HepG2 (cell line): ENCODE data around the gene CYSRT1. TPM values are rescaled to one million over a fixed set of nuclear protein-coding genes. Genes with fewer than 3 reads are reported as not detected.

ENCODE experiments used
- CENPX ChIP-seq: sonication (generic); formaldehyde crosslinking; IDR thresholded peaks from 2 replicates; pipeline ENCODE4 v1.9.0; 2021; ENCODE audit warnings: mild to moderate bottlenecking, missing genetic modification reagents, moderate library complexity
- ETV6 ChIP-seq: sonication (generic); formaldehyde crosslinking; conservative IDR thresholded peaks from 2 replicates; pipeline ENCODE4 v1.4.0; 2020; ENCODE audit warnings: missing genetic modification reagents
- FOXA3 ChIP-seq: IDR thresholded peaks from 2 replicates; pipeline ENCODE4 v1.6.1; 2016; ENCODE audit warnings: missing genetic modification reagents, missing compliant biosample characterization
- KDM5A ChIP-seq: fragments of 200-600 bp; sonication (generic); IDR thresholded peaks from 2 replicates; pipeline ENCODE4 v1.7.0; 2018; ENCODE audit warnings: antibody characterized with exemption, mild to moderate bottlenecking, low read length, borderline replicate concordance
- MBNL3 ChIP-seq: fragments of 250-450 bp; sonication (Bioruptor Pico); conservative IDR thresholded peaks from 2 replicates; pipeline ENCODE4 v1.8.0; 2022; ENCODE audit warnings: mild to moderate bottlenecking, inconsistent platforms
- NKX3-1 ChIP-seq: sonication (generic); formaldehyde crosslinking; IDR thresholded peaks from 2 replicates; pipeline ENCODE4 v1.5.0; 2020; ENCODE audit warnings: missing genetic modification reagents
- PTBP1 ChIP-seq: fragments of 200-400 bp; formaldehyde crosslinking; IDR thresholded peaks from 2 replicates; pipeline ENCODE4 v1.6.1; 2018; ENCODE audit warnings: low read length, low read depth; ENCODE audit not compliant: poor library complexity, severe bottlenecking
- SP4 ChIP-seq: sonication (generic); formaldehyde crosslinking; IDR thresholded peaks from 2 replicates; pipeline ENCODE4 v1.8.1; 2023; ENCODE audit warnings: mild to moderate bottlenecking, missing genetic modification reagents
- ZNF326 ChIP-seq: sonication (generic); formaldehyde crosslinking; IDR thresholded peaks from 2 replicates; pipeline ENCODE4 v1.4.0; 2020; ENCODE audit warnings: missing genetic modification reagents, borderline replicate concordance
- ZNF432 ChIP-seq: sonication (generic); formaldehyde crosslinking; IDR thresholded peaks from 2 replicates; pipeline ENCODE4 v1.5.0; 2020; ENCODE audit warnings: missing genetic modification reagents, mild to moderate bottlenecking, borderline replicate concordance
- ZNF569 ChIP-seq: sonication (generic); formaldehyde crosslinking; IDR thresholded peaks from 2 replicates; pipeline ENCODE4 v1.5.0; 2020; ENCODE audit warnings: mild to moderate bottlenecking, missing genetic modification reagents, moderate library complexity, borderline replicate concordance
- polyA plus RNA-seq, 8 experiments: library from polyadenylated mRNA; depleted of rRNA in 3 of 8; stranded (reverse) in 7 of 8; unstranded in 1 of 8; fragments of >200 nt; fragmentation: Illumina TruSeq in 4 of 8; extraction: Trizol in 4 of 8; gene quantifications; 2 replicates each; pipeline versions ENCODE4 v1.2.1 to v1.2.3, GENCODE V29; 2011 to 2016; ENCODE audit warnings: low read depth in 4 of 8, missing spikeins in 1 of 8, mixed read lengths in 1 of 8; ENCODE audit not compliant: insufficient read depth in 1 of 8
- total RNA-seq, 5 experiments: library from RNA; depleted of rRNA; stranded (reverse); fragments of >200 nt; fragmentation: Illumina TruSeq; extraction: Trizol; gene quantifications; 2 replicates each; pipeline ENCODE4 v1.2.3, GENCODE V29; 2016; ENCODE audit warnings: low read depth in 1 of 5
- TF ChIP-seq, protein P1 (sequence below): sonication (generic); formaldehyde crosslinking; IDR thresholded peaks from 2 replicates; pipeline ENCODE4 v1.4.0; 2020; ENCODE audit warnings: missing genetic modification reagents
- TF ChIP-seq, protein P2 (sequence below): sonication (generic); formaldehyde crosslinking; IDR thresholded peaks from 2 replicates; pipeline ENCODE4 v1.4.0; 2020; ENCODE audit warnings: mild to moderate bottlenecking, missing genetic modification reagents
- TF ChIP-seq, protein P3 (sequence below): sonication (generic); formaldehyde crosslinking; conservative IDR thresholded peaks from 2 replicates; pipeline ENCODE4 v1.8.1; 2023; ENCODE audit warnings: missing genetic modification reagents
- TF ChIP-seq, protein P4 (sequence below): sonication (generic); formaldehyde crosslinking; IDR thresholded peaks from 2 replicates; pipeline ENCODE4 v1.5.0; 2020; ENCODE audit warnings: mild to moderate bottlenecking, missing genetic modification reagents, moderate library complexity

The CYSRT1 gene
- total and polyA plus RNA-seq, 2 of the 13 experiments (the other 11 are each of a cell fraction or from before 2014, with no cell fraction given): 1.5 to 2.1 TPM

DNA sequence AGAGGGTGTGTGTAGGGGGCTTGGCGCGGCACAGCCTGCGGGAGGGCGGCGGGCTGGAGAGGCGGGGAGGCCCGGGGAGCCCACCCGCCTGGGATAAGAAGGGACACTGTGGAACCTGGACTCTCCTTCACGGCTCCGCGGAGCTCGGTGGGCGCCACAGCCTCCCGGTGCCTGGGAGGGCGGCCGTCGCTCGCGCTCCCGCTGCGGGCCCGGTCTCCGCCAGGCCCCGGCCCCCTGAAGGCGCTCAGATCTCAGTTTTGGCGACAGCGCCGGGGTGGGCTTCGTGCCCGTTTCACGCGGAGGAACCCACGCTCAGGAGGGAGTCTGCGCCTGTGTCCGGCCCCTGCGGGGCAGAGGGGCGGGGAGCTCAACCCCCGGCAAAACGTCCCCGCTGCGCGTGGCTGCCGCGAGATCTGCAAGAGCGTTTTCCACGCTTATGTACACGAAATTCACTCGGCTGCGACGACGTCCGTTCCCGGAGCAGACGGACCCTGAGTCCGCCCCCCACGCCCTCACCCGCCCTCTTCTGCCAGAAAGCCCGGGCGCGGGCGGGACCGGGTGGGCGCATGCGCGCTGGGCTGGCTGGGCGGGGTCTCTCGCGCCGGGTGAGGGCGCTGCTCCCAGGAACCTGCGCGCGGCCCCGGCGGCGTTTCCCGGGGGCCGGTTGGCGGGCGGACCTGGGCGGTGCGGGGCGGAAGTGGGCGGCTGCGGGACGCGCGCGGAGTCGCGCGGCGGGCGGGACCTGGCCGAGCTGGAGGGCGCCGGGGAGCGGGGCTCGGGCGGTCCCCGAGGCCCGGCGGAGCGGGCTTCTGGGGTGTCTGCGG lies 29.9 kb downstream of the CYSRT1 start, which contains the start of gene NELFB (continued):
- TF ChIP-seq, protein P1, sequence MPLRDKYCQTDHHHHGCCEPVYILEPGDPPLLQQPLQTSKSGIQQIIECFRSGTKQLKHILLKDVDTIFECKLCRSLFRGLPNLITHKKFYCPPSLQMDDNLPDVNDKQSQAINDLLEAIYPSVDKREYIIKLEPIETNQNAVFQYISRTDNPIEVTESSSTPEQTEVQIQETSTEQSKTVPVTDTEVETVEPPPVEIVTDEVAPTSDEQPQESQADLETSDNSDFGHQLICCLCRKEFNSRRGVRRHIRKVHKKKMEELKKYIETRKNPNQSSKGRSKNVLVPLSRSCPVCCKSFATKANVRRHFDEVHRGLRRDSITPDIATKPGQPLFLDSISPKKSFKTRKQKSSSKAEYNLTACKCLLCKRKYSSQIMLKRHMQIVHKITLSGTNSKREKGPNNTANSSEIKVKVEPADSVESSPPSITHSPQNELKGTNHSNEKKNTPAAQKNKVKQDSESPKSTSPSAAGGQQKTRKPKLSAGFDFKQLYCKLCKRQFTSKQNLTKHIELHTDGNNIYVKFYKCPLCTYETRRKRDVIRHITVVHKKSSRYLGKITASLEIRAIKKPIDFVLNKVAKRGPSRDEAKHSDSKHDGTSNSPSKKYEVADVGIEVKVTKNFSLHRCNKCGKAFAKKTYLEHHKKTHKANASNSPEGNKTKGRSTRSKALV: no peak
- TF ChIP-seq, protein P2, sequence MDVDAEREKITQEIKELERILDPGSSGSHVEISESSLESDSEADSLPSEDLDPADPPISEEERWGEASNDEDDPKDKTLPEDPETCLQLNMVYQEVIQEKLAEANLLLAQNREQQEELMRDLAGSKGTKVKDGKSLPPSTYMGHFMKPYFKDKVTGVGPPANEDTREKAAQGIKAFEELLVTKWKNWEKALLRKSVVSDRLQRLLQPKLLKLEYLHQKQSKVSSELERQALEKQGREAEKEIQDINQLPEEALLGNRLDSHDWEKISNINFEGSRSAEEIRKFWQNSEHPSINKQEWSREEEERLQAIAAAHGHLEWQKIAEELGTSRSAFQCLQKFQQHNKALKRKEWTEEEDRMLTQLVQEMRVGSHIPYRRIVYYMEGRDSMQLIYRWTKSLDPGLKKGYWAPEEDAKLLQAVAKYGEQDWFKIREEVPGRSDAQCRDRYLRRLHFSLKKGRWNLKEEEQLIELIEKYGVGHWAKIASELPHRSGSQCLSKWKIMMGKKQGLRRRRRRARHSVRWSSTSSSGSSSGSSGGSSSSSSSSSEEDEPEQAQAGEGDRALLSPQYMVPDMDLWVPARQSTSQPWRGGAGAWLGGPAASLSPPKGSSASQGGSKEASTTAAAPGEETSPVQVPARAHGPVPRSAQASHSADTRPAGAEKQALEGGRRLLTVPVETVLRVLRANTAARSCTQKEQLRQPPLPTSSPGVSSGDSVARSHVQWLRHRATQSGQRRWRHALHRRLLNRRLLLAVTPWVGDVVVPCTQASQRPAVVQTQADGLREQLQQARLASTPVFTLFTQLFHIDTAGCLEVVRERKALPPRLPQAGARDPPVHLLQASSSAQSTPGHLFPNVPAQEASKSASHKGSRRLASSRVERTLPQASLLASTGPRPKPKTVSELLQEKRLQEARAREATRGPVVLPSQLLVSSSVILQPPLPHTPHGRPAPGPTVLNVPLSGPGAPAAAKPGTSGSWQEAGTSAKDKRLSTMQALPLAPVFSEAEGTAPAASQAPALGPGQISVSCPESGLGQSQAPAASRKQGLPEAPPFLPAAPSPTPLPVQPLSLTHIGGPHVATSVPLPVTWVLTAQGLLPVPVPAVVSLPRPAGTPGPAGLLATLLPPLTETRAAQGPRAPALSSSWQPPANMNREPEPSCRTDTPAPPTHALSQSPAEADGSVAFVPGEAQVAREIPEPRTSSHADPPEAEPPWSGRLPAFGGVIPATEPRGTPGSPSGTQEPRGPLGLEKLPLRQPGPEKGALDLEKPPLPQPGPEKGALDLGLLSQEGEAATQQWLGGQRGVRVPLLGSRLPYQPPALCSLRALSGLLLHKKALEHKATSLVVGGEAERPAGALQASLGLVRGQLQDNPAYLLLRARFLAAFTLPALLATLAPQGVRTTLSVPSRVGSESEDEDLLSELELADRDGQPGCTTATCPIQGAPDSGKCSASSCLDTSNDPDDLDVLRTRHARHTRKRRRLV (CRISPR knock-in tag): no peak
- TF ChIP-seq SP4 (CRISPR knock-in tag) (peak; percentile 96), FOXA3 (CRISPR knock-in tag) (no peak; the same call in 1 of the 2 replicates), PTBP1 (no peak), ZNF326 (no peak), ZNF569 (CRISPR knock-in tag) (no peak), NKX3-1 (CRISPR knock-in tag) (no peak; the same call in 1 of the 2 replicates), KDM5A (no peak), ZNF432 (CRISPR knock-in tag) (no peak), ETV6 (CRISPR knock-in tag) (no peak), CENPX (no peak), MBNL3 (CRISPR knock-in tag) (no peak)
- TF ChIP-seq, protein P3, sequence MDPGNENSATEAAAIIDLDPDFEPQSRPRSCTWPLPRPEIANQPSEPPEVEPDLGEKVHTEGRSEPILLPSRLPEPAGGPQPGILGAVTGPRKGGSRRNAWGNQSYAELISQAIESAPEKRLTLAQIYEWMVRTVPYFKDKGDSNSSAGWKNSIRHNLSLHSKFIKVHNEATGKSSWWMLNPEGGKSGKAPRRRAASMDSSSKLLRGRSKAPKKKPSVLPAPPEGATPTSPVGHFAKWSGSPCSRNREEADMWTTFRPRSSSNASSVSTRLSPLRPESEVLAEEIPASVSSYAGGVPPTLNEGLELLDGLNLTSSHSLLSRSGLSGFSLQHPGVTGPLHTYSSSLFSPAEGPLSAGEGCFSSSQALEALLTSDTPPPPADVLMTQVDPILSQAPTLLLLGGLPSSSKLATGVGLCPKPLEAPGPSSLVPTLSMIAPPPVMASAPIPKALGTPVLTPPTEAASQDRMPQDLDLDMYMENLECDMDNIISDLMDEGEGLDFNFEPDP (CRISPR knock-in tag): no peak
- TF ChIP-seq, protein P4, sequence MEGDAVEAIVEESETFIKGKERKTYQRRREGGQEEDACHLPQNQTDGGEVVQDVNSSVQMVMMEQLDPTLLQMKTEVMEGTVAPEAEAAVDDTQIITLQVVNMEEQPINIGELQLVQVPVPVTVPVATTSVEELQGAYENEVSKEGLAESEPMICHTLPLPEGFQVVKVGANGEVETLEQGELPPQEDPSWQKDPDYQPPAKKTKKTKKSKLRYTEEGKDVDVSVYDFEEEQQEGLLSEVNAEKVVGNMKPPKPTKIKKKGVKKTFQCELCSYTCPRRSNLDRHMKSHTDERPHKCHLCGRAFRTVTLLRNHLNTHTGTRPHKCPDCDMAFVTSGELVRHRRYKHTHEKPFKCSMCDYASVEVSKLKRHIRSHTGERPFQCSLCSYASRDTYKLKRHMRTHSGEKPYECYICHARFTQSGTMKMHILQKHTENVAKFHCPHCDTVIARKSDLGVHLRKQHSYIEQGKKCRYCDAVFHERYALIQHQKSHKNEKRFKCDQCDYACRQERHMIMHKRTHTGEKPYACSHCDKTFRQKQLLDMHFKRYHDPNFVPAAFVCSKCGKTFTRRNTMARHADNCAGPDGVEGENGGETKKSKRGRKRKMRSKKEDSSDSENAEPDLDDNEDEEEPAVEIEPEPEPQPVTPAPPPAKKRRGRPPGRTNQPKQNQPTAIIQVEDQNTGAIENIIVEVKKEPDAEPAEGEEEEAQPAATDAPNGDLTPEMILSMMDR (CRISPR knock-in tag): peak; percentile 50
